KMS-11 (cell line): ENCODE data around the gene WDR43.

Source experiments
- H2AFZ ChIP-seq: fragments of 200-600 bp; sonication (generic); 2 replicates; pipeline ENCODE4 v1.6.1; 2016; ENCODE audit warnings: antibody characterized with exemption, mixed run types, low read depth
- H3K27ac ChIP-seq: fragments of 200-600 bp; sonication (generic); 2 replicates; pipeline ENCODE4 v1.6.1; 2016; ENCODE audit warnings: mild to moderate bottlenecking, mixed run types
- H3K27me3 ChIP-seq: fragments of 200-600 bp; sonication (generic); 2 replicates; pipeline ENCODE4 v1.6.1; 2017; ENCODE audit warnings: mild to moderate bottlenecking, low read depth, mixed run types, moderate library complexity; ENCODE audit not compliant: insufficient read depth
- H3K36me3 ChIP-seq: fragments of 200-600 bp; sonication (generic); 2 replicates; pipeline ENCODE4 v1.6.1; 2017; ENCODE audit warnings: mild to moderate bottlenecking, mixed run types; ENCODE audit not compliant: insufficient read depth
- H3K4me1 ChIP-seq: fragments of 200-600 bp; sonication (generic); 2 replicates; pipeline ENCODE4 v1.6.1; 2016; ENCODE audit warnings: mild to moderate bottlenecking, low read depth, mixed run types; ENCODE audit not compliant: poor library complexity, severe bottlenecking
- H3K4me2 ChIP-seq: fragments of 200-600 bp; sonication (generic); 2 replicates; pipeline ENCODE4 v1.7.0; 2016; ENCODE audit warnings: mild to moderate bottlenecking, mixed run types
- H3K4me3 ChIP-seq: fragments of 200-600 bp; sonication (generic); IDR thresholded peaks from 2 replicates; pipeline ENCODE4 v1.6.1; 2017; ENCODE audit warnings: low read depth, low read length, mixed read lengths; ENCODE audit not compliant: insufficient read depth
- H3K79me2 ChIP-seq: fragments of 200-600 bp; sonication (generic); 2 replicates; pipeline ENCODE4 v1.6.1; 2016; ENCODE audit warnings: low read depth, mixed run types; ENCODE audit not compliant: insufficient read depth
- H3K9ac ChIP-seq: fragments of 200-600 bp; sonication (generic); 2 replicates; pipeline ENCODE4 v1.6.1; 2016; ENCODE audit warnings: mild to moderate bottlenecking, mixed run types
- H4K20me1 ChIP-seq: fragments of 200-600 bp; sonication (generic); 2 replicates; pipeline ENCODE4 v1.6.1; 2016; ENCODE audit warnings: mild to moderate bottlenecking, mixed run types; ENCODE audit not compliant: insufficient read depth
- CTCF ChIP-seq: fragments of 200-600 bp; sonication (generic); conservative IDR thresholded peaks from 2 replicates; pipeline ENCODE4 v1.6.1; 2017; ENCODE audit warnings: low read depth, mild to moderate bottlenecking, antibody characterized with exemption, low read length, moderate library complexity, mixed read lengths

WDR43 gene

GRCh38 chr2:28869494-28870145 lies 24.8 kb upstream of the WDR43 start:
- Histone ChIP-seq H3K9ac (peak overlapping the region; percentile 89), H2AFZ (peak overlapping the region; percentile 64), H3K27ac (peak overlapping the region; percentile 68), H3K79me2 (peaks cover 43% of the 10 kb centered on the region), H4K20me1 (no peaks in the 10 kb centered on the region), H3K4me3 (peak overlapping the region; percentile 98), H3K4me1 (peaks cover 24% of the 10 kb centered on the region), H3K27me3 (no peaks in the 10 kb centered on the region), H3K4me2 (peak overlapping the region; percentile 97), H3K36me3 (no peaks in the 10 kb centered on the region)
- TF ChIP-seq CTCF = no peak

- Histone ChIP-seq H3K9ac (peak within 1 kb of the TSS; percentile 89), H3K27ac (peak within 1 kb of the TSS; percentile 68), H3K4me3 (peak within 1 kb of the TSS; percentile 98), H4K20me1 (no peaks in the 10 kb centered on the region), H3K4me2 (peak within 1 kb of the TSS; percentile 97), H3K36me3 (no peaks in the 10 kb centered on the region), H2AFZ (peak within 1 kb of the TSS; percentile 64), H3K79me2 (peaks cover 43% of the 10 kb centered on the region), H3K4me1 (peaks cover 24% of the 10 kb centered on the region), H3K27me3 (no peaks in the 10 kb centered on the region)
- TF ChIP-seq CTCF = no peak
These were observed 24.1 kb upstream of the WDR43 start, which contains the start of gene TRMT61B for GRCh38 chr2:28870146-28870891. TRMT61B (minus strand) TSS chr2:28870309; CDS start chr2:28870277, 32 bp downstream.

GRCh38 chr2:28871620-28872019 lies 22.8 kb upstream of the WDR43 start:
- no peaks in the 10 kb centered on the region for H4K20me1 ChIP-seq
- peaks cover 35% of the 10 kb centered on the region for H3K79me2 ChIP-seq
- peaks cover 24% of the 10 kb centered on the region for H3K4me1 ChIP-seq
- no peaks in the 10 kb centered on the region for H3K36me3 ChIP-seq
- H3K27ac ChIP-seq = no peak overlapping the region
- no peak overlapping the region for H3K4me2 ChIP-seq
- peak overlapping the region; percentile 64 for H2AFZ ChIP-seq
- no peaks in the 10 kb centered on the region for H3K27me3 ChIP-seq
- H3K4me3 ChIP-seq = no peak overlapping the region
- H3K9ac ChIP-seq = no peak overlapping the region; the same call in 1 of the 2 replicates
- no peak for TF ChIP-seq CTCF

- no peaks in the 10 kb centered on the region for H3K36me3 ChIP-seq
- no peak overlapping the region for H3K4me2 ChIP-seq
- no peak overlapping the region for H3K4me3 ChIP-seq
- no peaks in the 10 kb centered on the region for H4K20me1 ChIP-seq
- no peaks in the 10 kb centered on the region for H3K4me1 ChIP-seq
- H2AFZ ChIP-seq = no peak overlapping the region
- H3K27me3 ChIP-seq = no peaks in the 10 kb centered on the region
- no peak for TF ChIP-seq CTCF
- no peak overlapping the region for H3K27ac ChIP-seq
- no peak overlapping the region for H3K9ac ChIP-seq
- H3K79me2 ChIP-seq = no peaks in the 10 kb centered on the region
These were observed 14.3 kb upstream of the WDR43 start for GRCh38 chr2:28880193-28880592.
